CD4-positive, alpha-beta T cell treated with Interleukin-15 for 1 hour (primary cell): Measurements from ENCODE around the gene EFEMP2.
"Not testable (repeated sequence)": the region's sequence is repeated elsewhere in the genome, so short reads cannot be mapped to it uniquely, and the experiment has no call there.

ENCODE experiments used
- DNase-seq: peaks from one replicate; pipeline ENCODE4 v3.0.0-alpha.2; 2020

Gene EFEMP2

DNA sequence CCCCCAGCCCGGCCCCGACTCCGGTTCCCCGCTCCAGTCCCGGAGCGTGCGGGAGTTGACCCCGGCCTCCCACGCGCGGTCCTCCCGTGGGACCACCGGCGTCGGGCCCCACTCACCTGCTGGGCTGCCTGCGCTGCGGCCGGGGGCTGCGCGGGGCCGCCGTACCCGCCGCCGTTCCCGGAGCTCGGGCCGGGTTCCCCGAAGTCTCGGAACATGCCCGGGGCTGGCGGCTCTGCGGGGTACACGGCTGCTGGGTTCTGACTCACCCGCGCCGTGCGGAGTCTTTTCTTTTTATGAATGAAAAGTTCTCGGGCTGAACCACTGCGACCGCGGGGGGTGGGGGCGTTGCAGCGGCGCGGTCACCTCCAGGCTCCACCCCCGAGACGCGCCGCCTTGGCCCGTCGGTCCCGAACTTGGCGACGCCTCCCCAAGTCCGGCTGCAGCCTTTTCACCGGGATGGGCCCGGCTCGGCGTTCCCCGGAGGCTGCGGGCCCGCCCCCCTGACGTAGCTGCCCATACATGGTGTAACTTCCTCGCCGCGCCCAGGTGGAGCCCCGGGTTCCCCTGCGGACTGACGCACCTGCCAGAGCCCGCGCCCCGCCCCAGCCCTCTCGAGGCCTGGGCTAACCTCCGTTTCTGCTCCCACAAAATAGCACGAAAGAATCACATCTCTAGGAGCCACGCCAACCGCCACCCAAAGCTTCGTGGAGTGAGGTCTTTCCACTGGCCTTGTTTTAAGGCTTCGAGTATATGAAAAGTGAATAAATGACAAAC, 27.7 kb upstream of the EFEMP2 start, which contains the start of gene FOSL1:
Gene FOSL1, minus strand, starts transcription at position 264 of the 774 bp plus-strand sequence. Its CDS starts 49 bp downstream, at position 215.
- peak; percentile 98 for DNase-seq

DNA sequence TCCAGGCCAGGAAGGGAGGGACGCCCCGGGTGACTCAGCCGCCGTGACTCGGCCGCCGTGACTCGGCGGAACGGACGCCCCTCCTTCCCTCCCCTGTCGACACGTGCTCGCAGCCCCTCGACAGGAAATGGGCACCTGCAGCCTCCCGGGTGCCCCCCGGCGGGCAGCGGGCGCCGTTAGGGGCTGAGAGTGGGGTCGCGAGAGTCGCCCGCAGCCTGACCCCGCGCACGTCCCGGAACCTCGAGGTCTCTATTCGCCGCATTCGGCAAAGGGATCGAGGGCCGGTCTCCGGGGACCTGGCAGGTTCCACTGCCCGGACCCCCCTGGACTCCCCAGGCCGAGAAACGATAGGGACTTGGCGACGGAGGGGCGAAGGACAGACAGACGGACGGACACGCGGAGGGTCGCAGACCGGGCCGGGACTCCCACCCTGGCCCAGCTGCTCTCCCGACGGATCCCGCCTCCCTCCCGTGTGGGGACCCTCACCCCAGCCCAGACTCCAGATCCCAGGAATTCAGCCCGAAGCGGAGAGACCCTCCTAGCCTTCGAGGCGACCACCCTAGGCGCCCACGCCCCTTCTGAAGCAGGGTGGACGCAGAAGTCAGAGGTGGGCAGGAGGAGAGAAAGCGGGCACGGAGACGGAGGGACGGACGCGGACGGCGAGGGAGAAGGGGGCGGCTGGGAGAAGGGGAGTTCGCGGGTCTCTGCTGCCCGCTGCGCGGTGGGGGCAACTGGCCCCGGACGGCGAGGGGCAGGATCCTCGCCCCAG, 26.9 kb upstream of the EFEMP2 start:
- peak; percentile 66 for DNase-seq

GRCh38 chr11:65898656-65899355, 26.2 kb upstream of the EFEMP2 start:
- no peak for DNase-seq

GRCh38 chr11:65897020-65897471, 24.4 kb upstream of the EFEMP2 start:
- DNase-seq: no peak

DNA sequence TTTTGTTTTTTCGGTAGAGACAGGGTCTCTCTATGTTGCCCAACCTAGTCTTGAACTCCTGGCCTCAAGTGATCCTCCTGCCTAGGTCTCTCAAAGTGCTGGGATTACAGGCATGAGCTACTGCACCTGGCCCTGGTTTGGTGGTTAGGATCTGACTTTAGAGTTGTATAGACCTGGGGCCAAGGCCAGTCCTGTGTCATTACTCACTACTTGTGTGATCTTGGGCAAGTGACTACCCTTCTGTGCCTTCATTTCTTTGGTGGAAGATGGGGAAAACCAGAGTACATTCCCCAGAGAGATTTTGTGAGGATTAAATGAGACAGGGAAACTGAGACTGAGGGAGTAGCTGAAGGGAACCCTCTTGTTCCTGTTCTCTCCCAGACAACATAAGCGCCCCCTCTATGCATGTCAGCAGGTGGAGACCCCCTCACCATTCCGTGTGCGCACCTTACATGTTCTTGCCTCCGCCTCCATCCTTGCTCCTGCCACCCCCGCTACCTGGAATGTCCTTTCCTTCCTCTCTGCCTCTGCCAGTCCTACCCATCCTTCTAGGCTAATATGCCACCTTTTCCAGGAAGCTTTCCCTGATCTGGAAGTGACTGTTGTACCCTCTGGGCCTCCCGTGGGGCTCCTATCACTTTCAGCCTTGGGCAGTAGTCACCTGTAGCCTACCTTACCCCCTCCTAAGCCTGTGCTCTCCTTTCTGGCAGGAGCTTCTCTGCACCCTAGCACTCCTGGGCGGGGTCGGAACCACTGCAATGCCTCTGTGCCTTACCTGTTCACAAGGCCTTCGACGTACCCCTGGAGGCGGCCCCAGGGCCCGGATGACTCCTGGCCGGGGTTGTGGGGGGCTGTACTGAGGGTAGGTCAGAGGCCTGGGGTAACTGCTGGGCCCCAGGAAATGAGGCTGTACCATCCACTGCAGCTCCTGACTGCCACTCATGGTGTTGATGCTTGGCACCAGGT, 23.7 kb upstream of the EFEMP2 start:
- DNase-seq: no peak

DNA sequence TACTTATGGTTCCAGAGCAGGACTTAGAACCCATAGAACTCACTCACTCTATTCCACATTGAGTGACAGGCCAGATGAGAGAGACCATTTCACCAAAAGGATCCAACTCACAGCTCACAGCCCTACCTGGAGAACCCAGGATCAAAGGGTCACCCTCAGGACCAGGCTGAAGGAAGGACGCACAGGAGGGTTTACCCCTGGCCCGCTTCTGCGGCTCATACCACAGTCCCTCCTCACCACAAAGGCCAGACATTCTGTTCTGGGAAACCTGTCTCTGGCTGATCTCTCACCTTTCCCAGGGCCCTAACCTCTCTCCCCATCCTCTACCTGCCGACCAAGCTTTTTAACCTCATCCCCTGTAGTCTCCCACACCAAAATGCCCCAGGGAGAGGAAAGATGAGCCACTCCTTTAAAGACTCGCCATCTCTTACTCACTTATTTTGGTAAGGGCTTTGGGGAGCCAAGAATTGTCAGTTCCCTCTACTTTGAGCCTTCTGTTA, 22.9 kb upstream of the EFEMP2 start:
- DNase-seq: no peak

DNA sequence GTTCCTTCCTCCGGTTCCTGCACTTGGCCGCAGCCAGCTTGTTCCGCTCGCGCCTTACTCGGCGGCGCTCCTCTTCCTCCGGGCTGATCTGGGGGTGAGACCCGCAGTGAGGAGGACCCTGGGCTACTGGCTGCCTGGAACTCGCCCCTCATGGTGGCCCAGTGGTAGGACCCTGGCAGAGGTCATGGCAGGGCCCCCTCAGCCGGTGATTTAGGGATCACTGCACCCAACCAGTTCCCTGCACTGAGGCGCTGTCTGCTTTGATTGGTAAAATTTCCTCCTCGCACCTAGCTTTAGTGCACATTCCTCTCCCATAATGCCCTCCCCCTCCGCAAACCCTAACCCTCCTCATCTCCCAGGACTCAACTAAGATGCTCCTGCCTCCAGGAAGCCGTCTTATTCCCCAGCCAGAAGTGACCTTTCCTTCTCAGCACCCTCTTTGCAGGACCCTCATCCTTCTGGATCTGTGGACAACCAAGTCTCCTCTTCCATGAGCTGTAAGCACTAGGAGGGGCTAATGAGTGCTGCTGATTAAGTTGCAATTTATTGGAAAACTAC, 21.5 kb upstream of the EFEMP2 start:
- DNase-seq: peak; percentile 53

GRCh38 chr11:65892661-65893317, 20.2 kb upstream of the EFEMP2 start:
- DNase-seq: no peak

DNA sequence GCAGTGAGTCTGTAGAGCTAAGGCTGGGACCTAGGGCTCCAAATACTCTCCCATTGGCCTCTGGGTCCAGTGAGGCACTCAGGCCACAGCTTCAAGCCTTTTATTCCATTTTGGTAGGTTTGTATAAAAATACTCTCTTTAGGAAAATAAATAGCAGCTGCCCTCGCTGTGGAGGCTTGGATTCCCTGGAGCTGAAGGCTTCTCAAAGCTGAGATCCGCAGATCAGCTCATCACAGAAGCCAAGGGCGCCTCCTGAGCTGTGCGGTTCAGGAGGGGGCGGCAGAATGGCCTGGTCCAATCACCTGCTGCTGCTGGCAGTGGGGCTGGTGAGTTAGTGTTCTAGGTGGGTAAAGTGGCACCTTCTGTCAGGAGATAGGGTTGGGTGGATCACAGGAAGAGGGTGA, 19.5 kb upstream of the EFEMP2 start:
- DNase-seq: not testable (repeated sequence)

GRCh38 chr11:65891219-65892136, 18.9 kb upstream of the EFEMP2 start:
- no peak for DNase-seq

DNA sequence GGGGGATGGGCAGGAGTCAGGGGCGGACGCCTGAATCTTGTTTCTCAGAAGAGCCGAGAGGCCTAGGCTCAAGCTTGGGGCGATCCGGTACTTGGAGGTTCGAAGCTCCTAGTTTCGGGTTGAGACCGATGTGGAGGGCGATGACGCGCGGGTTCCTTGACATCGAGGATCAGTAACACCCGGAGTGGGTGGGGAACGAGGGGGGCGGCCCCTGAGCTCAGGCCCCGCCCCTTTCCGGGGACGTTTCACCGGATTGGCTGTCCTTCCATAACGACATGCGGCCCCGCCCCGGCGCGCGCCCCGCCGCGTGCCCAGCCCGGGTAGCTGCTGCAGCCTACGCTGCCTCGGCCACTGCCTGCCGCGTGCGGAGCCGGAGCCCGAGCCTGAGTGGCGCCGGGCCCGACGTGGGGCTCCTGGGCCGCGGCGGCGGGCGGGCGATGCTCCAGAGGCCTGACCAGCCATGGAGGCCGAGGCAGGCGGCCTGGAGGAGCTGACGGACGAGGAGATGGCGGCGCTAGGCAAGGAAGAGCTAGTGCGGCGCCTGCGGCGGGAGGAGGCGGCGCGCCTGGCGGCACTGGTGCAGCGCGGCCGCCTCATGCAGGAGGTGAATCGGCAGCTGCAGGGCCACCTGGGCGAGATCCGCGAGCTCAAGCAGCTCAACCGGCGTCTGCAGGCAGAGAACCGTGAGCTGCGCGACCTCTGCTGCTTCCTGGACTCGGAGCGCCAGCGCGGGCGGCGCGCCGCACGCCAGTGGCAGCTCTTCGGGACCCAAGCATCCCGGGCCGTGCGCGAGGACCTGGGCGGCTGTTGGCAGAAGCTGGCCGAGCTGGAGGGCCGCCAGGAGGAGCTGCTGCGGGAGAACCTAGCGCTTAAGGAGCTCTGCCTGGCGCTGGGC, 18.0 kb upstream of the EFEMP2 start, which contains the start of gene CCDC85B:
Gene CCDC85B, plus strand, starts transcription at position 350 of the 895 bp plus-strand sequence. Its CDS starts 111 bp downstream, at position 461.
- peak; percentile 98 for DNase-seq

GRCh38 chr11:65888163-65888814, 15.7 kb upstream of the EFEMP2 start, which contains the start of gene FIBP:
TSS of gene FIBP (minus strand) at chr11:65888471. CDS start at chr11:65888418, 53 bp downstream.
- DNase-seq: peak; percentile 96

- no peak for DNase-seq
These were observed 15.1 kb upstream of the EFEMP2 start for GRCh38 chr11:65887723-65888162.

- DNase-seq: no peak
These were observed 14.5 kb upstream of the EFEMP2 start for GRCh38 chr11:65886826-65887722.

DNA sequence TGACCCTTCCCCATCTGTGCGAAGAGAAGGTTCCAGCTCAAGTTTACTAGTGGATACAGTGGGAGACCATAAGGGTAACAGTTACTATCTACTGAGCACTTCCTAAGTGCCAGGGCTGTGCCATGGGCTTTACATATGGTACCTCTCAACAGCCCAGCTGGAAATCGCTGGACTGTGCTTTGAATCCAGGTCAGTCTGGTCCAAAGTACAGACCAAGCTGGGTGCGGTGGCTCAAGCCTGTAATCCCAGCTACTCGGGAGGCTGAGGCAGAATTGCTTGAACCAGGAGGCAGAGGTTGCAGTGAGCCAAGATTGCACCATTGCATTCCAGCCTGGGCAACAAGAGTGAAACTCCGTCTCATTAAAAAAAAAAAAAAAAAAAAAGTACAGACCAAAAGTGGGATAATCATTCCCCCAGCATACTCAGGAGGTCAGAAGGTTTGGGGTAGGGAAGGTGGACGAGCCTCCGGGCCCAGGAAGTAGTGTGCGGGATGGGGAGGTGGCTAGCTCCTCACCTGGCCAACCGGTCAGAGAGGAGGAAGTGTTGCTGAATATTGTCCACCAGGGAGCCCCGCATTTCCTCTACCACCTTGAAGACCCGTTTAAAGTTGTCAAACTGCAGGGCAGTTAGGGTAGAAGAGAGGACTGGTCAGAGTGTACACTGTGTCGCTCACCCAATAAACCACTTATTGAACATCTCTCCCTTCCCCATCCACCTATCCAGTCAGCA, 13.4 kb upstream of the EFEMP2 start:
- DNase-seq: no peak

GRCh38 chr11:65885231-65885630, 12.6 kb upstream of the EFEMP2 start:
- no peak for DNase-seq
